OCI-LY7 (cell line): ENCODE measurements around the gene USHBP1. TPM values are rescaled to one million over a fixed set of nuclear protein-coding genes. Genes with fewer than 3 reads are reported as not detected.
A peak's percentile ranks its signal among the peaks of the same experiment; 100 is the strongest.

ENCODE experiments used
- BruUV-seq: library from RNA; stranded (reverse); fragments of 400-500 nt; replicated peaks from 2 replicates; lab custom pipeline; 2021; lab: Mats Ljungman, UMichigan
- CTCF ChIA-PET: fragments of 300-600 bp; sonication (Branson Sonifier 250); formaldehyde crosslinking; loops from one replicate; lab custom pipeline; 2022; ENCODE audit warnings: antibody characterized with exemption; ENCODE audit not compliant: unreplicated experiment; lab: Charles Lee
- POLR2A ChIA-PET: fragments of 300-600 bp; sonication (Branson Sonifier 250); formaldehyde crosslinking; loops from one replicate; lab custom pipeline; 2022; ENCODE audit warnings: antibody characterized with exemption; lab: Charles Lee
- DNase-seq: peaks from one replicate; pipeline ENCODE4 v3.0.0-alpha.2; 2015; ENCODE audit warnings: low spot score
- H2AFZ ChIP-seq: fragments of 200-600 bp; sonication (generic), shearing (Covaris generic); 2 replicates; pipeline ENCODE4 v1.6.1; 2014; ENCODE audit warnings: mild to moderate bottlenecking, antibody characterized with exemption, low read length, moderate library complexity
- H3K27ac ChIP-seq: fragments of 200-600 bp; sonication (generic); 2 replicates; pipeline ENCODE4 v1.5.1; 2014; ENCODE audit warnings: mixed run types, low read depth, mild to moderate bottlenecking, moderate library complexity, low read length, inconsistent platforms; ENCODE audit not compliant: poor library complexity, severe bottlenecking
- H3K36me3 ChIP-seq: fragments of 200-600 bp; sonication (generic); 2 replicates; pipeline ENCODE4 v1.6.1; 2014; ENCODE audit warnings: mild to moderate bottlenecking, antibody characterized with exemption, low read length, moderate library complexity, mixed read lengths; ENCODE audit not compliant: insufficient read depth
- H3K4me1 ChIP-seq: fragments of 200-600 bp; sonication (generic); 2 replicates; pipeline ENCODE4 v1.5.1; 2014; ENCODE audit warnings: mild to moderate bottlenecking, low read length; ENCODE audit not compliant: insufficient read depth, poor library complexity, severe bottlenecking
- H3K4me2 ChIP-seq: fragments of 200-600 bp; sonication (generic); 2 replicates; pipeline ENCODE4 v1.6.1; 2014; ENCODE audit warnings: mild to moderate bottlenecking, low read length
- H3K4me3 ChIP-seq: fragments of 200-600 bp; sonication (generic); 2 replicates; pipeline ENCODE4 v1.5.1; 2014; ENCODE audit warnings: mild to moderate bottlenecking, low read depth, low read length; ENCODE audit not compliant: poor library complexity, severe bottlenecking
- H3K79me2 ChIP-seq: fragments of 200-600 bp; sonication (generic); 2 replicates; pipeline ENCODE4 v1.6.1; 2016; ENCODE audit warnings: low read depth, mild to moderate bottlenecking, low read length, moderate library complexity, mixed read lengths; ENCODE audit not compliant: insufficient read depth
- H3K9me2 ChIP-seq: fragments of 200-600 bp; sonication (generic); 2 replicates; pipeline ENCODE4 v1.6.1; 2016; ENCODE audit warnings: mild to moderate bottlenecking, low read length, mixed read lengths; ENCODE audit not compliant: insufficient read depth
- H3K9me3 ChIP-seq: fragments of 200-600 bp; sonication (generic); 2 replicates; pipeline ENCODE4 v1.6.1; 2014; ENCODE audit warnings: mild to moderate bottlenecking, mixed run types, low read length, mixed read lengths
- H4K20me1 ChIP-seq: fragments of 200-600 bp; sonication (generic); 2 replicates; pipeline ENCODE4 v1.6.1; 2014; ENCODE audit warnings: mild to moderate bottlenecking, antibody characterized with exemption, low read length, moderate library complexity, mixed read lengths; ENCODE audit not compliant: insufficient read depth
- EZH2phosphoT487 ChIP-seq: fragments of 200-600 bp; sonication (generic); IDR thresholded peaks from 2 replicates; pipeline ENCODE4 v1.6.1; 2018; ENCODE audit warnings: low read depth, borderline replicate concordance, mild to moderate bottlenecking, mixed run types, antibody characterized with exemption, low read length, moderate library complexity, mixed read lengths
- intact Hi-C: fragments of 100-400 bp; cut with micrococcal nuclease; formaldehyde crosslinking; loops from one replicate; pipeline ENCODE4 v1.10.0; 2022; ENCODE audit not compliant: unreplicated experiment
- total RNA-seq, 2 experiments: library from RNA; depleted of rRNA in 1 of 2; stranded (reverse); fragments of >200 nt in 1 of 2; shearing (Covaris generic) in 1 of 2; gene quantifications; 2 replicates each; pipeline ENCODE4 v1.2.3, GENCODE V29; 2014 to 2022
- TF ChIP-seq, protein P1 (sequence below): fragments of 200-600 bp; sonication (generic); conservative IDR thresholded peaks from 2 replicates; pipeline ENCODE4 v1.5.1; 2014; ENCODE audit warnings: mild to moderate bottlenecking, antibody characterized with exemption, low read length, moderate library complexity, mixed read lengths

Gene USHBP1
- total RNA-seq, 2 experiments from 2014 or later, result 3.1 to 7.6 TPM

DNA sequence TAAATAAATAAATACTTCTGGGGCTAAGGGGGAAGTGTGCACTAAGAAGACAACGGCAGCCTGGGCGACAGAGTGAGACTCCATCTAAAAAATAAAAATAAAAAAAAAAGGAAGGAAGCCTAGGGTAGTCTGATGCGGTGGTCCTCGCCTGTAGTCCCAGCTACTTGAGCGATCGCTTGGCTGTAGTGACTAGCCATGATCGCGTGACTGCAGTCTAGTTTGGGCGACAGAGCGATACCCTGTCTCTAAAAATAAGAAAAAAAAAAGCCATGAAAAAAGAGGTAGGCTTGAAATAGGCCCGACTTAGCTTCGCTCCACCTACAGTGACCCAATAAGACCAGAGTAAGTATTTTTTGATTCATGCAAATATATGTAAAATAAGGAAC lies 2.0 kb upstream of the USHBP1 start:
- CTCF ChIA-PET, result interaction anchor here (0.7 to 1.2 kb wide), 3 partner anchors 13 to 15 kb away, joined by 3 to 4 read pairs (median 4); partner anchors contain the start of gene ANKLE1
- H3K4me3 ChIP-seq, result peak overlapping the region; percentile 61
- H4K20me1 ChIP-seq, result no peaks in the 10 kb centered on the region
- H2AFZ ChIP-seq, result peak overlapping the region; percentile 74; the same call in 1 of the 2 replicates
- H3K4me1 ChIP-seq, result peaks cover 46% of the 10 kb centered on the region
- peak overlapping the region; percentile 83 for H3K27ac ChIP-seq
- H3K9me2 ChIP-seq, result no peaks in the 10 kb centered on the region
- no TSS peak for BruUV-seq
- no peaks in the 10 kb centered on the region for H3K9me3 ChIP-seq
- no peak for DNase-seq
- H3K36me3 ChIP-seq, result peaks cover 20% of the 10 kb centered on the region
- intact Hi-C loops, result no loop called here
- POLR2A ChIA-PET, result interaction anchor here (0.8 to 2.3 kb wide), 15 partner anchors 9 to 193 kb away, joined by 3 to 28 read pairs (median 5); partner anchors contain the start of genes ANKLE1, BST2, DDA1 and USE1
- peak overlapping the region; percentile 69 for H3K4me2 ChIP-seq
- peaks cover 17% of the 10 kb centered on the region for H3K79me2 ChIP-seq
- TF ChIP-seq, protein P1, sequence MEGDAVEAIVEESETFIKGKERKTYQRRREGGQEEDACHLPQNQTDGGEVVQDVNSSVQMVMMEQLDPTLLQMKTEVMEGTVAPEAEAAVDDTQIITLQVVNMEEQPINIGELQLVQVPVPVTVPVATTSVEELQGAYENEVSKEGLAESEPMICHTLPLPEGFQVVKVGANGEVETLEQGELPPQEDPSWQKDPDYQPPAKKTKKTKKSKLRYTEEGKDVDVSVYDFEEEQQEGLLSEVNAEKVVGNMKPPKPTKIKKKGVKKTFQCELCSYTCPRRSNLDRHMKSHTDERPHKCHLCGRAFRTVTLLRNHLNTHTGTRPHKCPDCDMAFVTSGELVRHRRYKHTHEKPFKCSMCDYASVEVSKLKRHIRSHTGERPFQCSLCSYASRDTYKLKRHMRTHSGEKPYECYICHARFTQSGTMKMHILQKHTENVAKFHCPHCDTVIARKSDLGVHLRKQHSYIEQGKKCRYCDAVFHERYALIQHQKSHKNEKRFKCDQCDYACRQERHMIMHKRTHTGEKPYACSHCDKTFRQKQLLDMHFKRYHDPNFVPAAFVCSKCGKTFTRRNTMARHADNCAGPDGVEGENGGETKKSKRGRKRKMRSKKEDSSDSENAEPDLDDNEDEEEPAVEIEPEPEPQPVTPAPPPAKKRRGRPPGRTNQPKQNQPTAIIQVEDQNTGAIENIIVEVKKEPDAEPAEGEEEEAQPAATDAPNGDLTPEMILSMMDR, result no peak
- no peak for TF ChIP-seq EZH2phosphoT487

DNA sequence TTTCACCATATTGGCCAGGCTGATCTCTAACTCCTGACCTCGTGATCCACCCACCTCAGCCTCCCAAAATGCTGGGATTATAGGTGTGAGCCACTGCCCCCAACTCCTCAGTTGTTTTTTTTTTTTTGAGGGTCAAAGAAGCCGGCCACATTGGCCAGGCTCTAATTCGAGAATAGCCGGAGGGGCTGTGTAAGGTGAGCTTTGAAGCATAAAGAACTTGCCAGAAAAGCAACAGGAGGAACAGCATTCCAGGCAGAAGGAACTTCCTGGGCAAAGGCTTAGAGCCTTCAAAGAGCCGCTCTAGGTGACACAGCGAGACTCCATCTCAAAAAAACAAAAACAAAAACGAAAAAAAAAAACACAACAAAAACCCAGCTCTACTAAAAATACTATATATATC lies 1.5 kb upstream of the USHBP1 start:
- no TSS peak for BruUV-seq
- no peak for DNase-seq
- Histone ChIP-seq H3K4me1 (peaks cover 50% of the 10 kb centered on the region), H3K4me2 (peak overlapping the region; percentile 69), H4K20me1 (no peaks in the 10 kb centered on the region), H3K27ac (peak overlapping the region; percentile 83), H3K9me2 (no peaks in the 10 kb centered on the region), H3K4me3 (peak overlapping the region; percentile 61), H2AFZ (peak overlapping the region; percentile 74; the same call in 1 of the 2 replicates), H3K79me2 (peaks cover 17% of the 10 kb centered on the region), H3K36me3 (peaks cover 15% of the 10 kb centered on the region), H3K9me3 (no peaks in the 10 kb centered on the region)
- TF ChIP-seq, protein P1, result no peak
- no peak for TF ChIP-seq EZH2phosphoT487
- intact Hi-C loops, result no loop called here
- POLR2A ChIA-PET, result interaction anchor here (1.2 to 2.3 kb wide), 8 partner anchors 8 to 139 kb away, joined by 3 to 28 read pairs (median 7); partner anchors contain the start of genes ANKLE1, BST2, DDA1 and USE1
- CTCF ChIA-PET, result interaction anchor here (1.2 kb wide), 1 partner anchor 15 kb away, joined by 4 read pairs; no protein-coding TSS in a partner anchor
